Stimulated activated CD4-positive, alpha-beta T cell treated with anti-CD3 and anti-CD28 coated beads, Interleukin-12 subunit alpha, Interleukin-12 subunit beta, amount 100 ng/mL, for 48 hours (primary cell): ENCODE measurements around the gene TMBIM1.
"Not testable (repeated sequence)": the region's sequence is repeated elsewhere in the genome, so short reads cannot be mapped to it uniquely, and the experiment has no call there.

Source experiments
- DNase-seq, 3 donors: peaks; one replicate each; pipeline ENCODE4 v3.0.0-alpha.2; 2020; ENCODE audit warnings: low read depth in 2 of 3, low spot score in 1 of 3

TMBIM1 gene

GRCh38 chr2:218318241-218318640 lies 25.9 kb upstream of the TMBIM1 start:
- no peak for DNase-seq

GRCh38 chr2:218317835-218318234 lies 25.5 kb upstream of the TMBIM1 start:
- no peak for DNase-seq

GRCh38 chr2:218317303-218317630 lies 25.0 kb upstream of the TMBIM1 start:
- DNase-seq = no peak

- DNase-seq = no peak
Measured at GRCh38 chr2:218315397-218315796, 23.1 kb upstream of the TMBIM1 start.

GRCh38 chr2:218314764-218315163 lies 22.5 kb upstream of the TMBIM1 start:
- DNase-seq = not testable (repeated sequence)

- DNase-seq = no peak
Measured at GRCh38 chr2:218313356-218313755, 21.1 kb upstream of the TMBIM1 start.

GRCh38 chr2:218312267-218312756 lies 20.0 kb upstream of the TMBIM1 start:
- DNase-seq = no peak

- DNase-seq = not testable (repeated sequence)
Measured at GRCh38 chr2:218311541-218312266, 19.4 kb upstream of the TMBIM1 start.

GRCh38 chr2:218310853-218311540 lies 18.7 kb upstream of the TMBIM1 start:
- no peak for DNase-seq

- no peak for DNase-seq
Measured at GRCh38 chr2:218307415-218308090, 15.2 kb upstream of the TMBIM1 start.

- DNase-seq = no peak
Measured at GRCh38 chr2:218306184-218306920, 14.0 kb upstream of the TMBIM1 start.

- DNase-seq = no peak
Measured at GRCh38 chr2:218305383-218305782, 13.1 kb upstream of the TMBIM1 start.

- DNase-seq = peak; percentile 81 to 92 (median 81)
Measured at GRCh38 chr2:218301176-218301819, 9.0 kb upstream of the TMBIM1 start.

- DNase-seq = no peak
Measured at GRCh38 chr2:218300141-218300540, 7.8 kb upstream of the TMBIM1 start.

GRCh38 chr2:218298314-218298875 lies 6.1 kb upstream of the TMBIM1 start:
- no peak for DNase-seq

GRCh38 chr2:218296847-218297246 lies 4.5 kb upstream of the TMBIM1 start:
- no peak for DNase-seq

GRCh38 chr2:218296200-218296599 lies 3.9 kb upstream of the TMBIM1 start:
- DNase-seq = no peak

GRCh38 chr2:218295029-218295428 lies 2.7 kb upstream of the TMBIM1 start:
- DNase-seq = no peak

- no peak for DNase-seq
Measured at GRCh38 chr2:218294430-218295022, 2.2 kb upstream of the TMBIM1 start.

- DNase-seq = no peak
Measured at GRCh38 chr2:218293715-218294429, 1.6 kb upstream of the TMBIM1 start.
